HPDE6-E6E7 (cell line): ENCODE measurements around the gene SLC22A16.

Experiments
- DNase-seq: peaks from one replicate; pipeline ENCODE4 v3.0.0; 2011; ENCODE audit warnings: missing footprints; ENCODE audit errors: extremely low spot score

SLC22A16 gene

GRCh38 chr6:110448846-110449540, 27.4 kb downstream of the SLC22A16 start:
- no peak for DNase-seq

DNA sequence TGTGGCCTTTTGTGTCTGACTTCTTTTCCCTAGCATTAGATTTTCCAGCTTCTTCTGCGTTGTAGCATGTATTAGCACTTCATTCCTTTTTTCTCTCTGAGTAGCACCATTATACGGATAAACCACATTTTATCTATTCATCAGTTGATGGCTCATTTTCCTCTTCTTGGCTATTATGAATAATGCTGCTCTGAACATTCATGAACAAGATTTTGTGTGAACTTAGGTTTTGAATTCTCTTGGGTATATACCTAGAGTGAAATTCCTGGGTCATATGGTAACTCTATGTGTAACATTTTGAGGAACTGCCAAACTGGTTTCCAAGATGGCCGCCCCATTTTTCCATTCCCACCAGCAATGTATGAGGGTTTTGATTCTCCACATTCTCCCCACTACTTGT, 28.7 kb downstream of the SLC22A16 start:
- DNase-seq = no peak

DNA sequence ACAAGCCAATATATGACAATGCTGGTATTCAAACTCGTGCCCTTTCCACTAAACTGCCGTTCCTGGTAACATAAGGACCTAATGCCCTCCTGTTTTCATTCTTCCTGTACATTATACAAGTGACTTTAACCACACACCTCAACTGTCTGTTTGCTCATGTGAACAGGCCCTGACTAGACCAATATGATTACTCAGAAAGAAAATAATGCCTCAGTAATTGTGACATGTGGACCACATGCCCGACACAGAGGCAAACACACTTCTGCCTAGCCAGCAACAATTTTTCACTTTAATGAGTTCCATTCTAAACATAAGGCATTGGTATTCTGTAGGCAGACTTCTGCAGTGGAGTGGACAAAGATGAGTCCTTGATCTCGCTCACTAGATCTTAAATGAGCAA, 30.0 kb downstream of the SLC22A16 start:
- peak; percentile 81 for DNase-seq

GRCh38 chr6:110440026-110440425, 36.4 kb downstream of the SLC22A16 start:
- DNase-seq = no peak

GRCh38 chr6:110439356-110439755, 37.1 kb downstream of the SLC22A16 start:
- DNase-seq = no peak

GRCh38 chr6:110434961-110435602, 41.3 kb downstream of the SLC22A16 start:
- DNase-seq = no peak

DNA sequence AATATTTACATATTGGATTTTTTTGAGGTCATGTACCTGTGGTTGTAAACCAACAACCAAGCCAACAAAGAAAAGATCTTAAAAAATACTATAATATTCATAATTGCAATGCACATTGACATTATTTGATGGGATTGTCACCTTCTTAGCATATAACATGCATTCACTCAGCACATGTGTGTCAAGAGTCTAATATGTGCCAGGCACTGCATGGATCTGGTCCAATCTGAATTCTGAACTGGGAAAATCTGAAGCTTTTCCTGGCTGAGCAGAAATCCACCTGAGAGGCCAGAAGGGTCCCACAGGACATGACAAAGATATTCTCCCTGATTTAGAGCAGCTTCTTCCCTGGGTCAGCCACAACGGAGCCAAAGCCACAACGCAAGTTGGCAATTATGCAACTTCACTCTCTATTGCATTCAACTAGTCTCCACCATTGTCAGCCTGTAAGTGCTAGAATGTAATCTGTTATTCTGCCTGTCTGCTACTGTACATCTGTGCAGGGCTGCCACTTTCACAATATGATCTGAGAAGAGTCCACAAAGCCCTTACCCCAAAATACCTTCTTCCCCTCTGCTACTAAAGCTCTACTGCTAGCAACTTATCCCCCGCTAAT, 44.0 kb downstream of the SLC22A16 start:
- DNase-seq = no peak

DNA sequence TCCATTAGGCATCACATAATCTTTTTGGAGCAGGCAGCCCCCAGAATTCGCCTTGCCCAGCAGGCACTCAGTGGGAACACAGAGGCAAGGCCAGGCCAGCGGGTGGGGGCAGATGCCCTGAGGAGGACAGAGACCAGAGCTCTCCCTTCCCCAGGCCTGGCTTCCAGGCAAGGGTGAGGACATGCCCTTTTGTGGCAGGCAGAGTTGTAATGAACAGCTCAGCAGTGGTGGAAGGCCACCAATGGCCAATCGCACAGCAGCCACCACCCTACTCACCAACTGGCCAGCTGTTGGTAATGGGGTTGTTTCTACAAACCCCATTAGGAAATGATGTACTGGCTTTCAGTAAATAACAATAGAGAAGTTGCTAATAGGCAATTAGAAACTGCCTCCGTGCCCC, 45.7 kb downstream of the SLC22A16 start:
- DNase-seq = no peak

DNA sequence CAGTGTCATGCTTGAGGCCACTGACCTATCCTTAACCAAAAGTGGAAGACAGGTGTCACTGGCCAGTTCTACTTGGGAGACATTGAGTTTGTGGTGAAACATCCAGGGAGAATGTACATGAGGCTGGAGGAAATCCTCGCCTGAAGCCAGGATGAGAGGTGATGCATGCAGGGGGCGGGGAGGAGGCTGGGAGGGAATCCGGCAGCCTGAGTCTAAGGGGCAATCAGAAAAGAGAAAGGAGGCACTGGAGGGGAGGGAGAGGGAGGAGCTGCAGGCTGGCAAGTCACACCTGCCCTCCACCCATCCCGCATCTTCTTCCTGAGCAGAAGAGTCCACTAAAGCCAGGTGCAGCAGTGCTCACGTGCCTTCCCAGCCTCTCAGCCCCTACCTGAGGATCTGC, 46.2 kb downstream of the SLC22A16 start:
- no peak for DNase-seq

DNA sequence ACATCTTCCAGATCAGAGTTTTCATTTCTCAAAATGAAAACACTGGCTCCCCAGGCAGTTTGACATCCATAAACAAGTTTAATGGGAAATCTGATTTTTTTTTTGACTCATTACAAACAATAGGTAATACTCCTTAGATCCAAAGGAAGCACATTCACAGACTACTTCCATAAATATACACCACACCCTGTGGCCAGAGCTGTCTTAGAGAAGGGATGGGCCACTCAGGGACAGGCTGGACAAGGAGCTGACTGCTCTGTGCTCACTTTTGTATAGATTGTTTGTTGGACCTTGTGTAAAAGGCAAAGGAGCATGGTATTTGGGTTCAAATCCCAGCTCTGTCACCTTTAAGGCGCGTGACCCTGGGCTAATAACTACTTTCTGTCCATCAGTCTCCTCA, 48.3 kb downstream of the SLC22A16 start:
- DNase-seq = no peak

- DNase-seq = no peak
Measured at GRCh38 chr6:110425816-110426215, 50.6 kb downstream of the SLC22A16 start.

DNA sequence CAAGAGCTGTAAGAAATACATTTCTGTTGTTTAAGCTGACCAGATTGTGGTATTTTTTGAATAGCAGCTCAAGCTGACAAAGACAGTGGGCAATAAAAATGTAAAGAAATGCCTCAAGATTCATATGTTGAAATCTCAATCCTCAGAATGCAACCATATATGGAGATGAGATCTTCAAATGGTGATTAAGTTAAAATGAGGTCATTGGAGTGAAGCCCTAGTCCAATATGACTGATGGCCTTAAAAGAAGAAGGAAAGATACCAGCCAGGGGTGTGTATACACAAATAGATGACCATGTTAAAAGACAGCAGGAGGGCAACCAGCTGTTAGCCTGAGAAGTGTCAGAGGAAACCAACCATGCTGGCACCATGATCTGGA, 54.0 kb downstream of the SLC22A16 start:
- DNase-seq = no peak

DNA sequence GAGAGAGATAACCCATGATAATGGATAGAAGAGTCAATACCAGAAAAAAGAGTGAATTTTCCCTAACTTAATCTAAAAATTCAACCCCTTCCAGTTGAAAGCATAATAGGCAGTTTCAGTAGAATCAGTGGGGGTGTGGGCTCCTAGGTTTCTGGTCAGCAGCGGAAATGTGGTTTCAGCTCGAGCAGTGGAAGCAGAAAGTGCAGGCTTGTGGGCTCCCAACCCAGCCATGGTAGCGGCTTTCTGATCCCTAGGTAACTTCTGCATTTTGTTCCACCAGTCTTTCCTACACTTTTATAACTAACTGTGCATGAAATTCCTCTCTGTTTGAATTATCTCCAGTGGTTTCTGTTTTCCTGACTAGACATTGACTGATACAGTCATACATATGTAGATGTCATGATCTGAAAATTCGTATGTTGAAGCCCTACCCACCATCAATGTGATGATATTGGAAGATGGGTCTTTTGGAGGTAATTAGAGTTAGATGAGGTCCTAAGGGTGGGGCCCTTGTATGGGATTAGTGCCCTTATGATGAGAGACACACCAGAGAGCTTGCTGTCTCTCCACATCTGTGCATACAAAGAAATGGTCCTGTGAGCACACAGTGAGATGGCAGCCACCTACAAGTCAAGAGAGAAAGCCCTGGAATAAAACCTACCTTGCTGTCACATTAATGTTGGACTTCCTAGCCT, 54.5 kb downstream of the SLC22A16 start:
- no peak for DNase-seq

- no peak for DNase-seq
Measured at GRCh38 chr6:110419028-110419739, 57.2 kb downstream of the SLC22A16 start.

DNA sequence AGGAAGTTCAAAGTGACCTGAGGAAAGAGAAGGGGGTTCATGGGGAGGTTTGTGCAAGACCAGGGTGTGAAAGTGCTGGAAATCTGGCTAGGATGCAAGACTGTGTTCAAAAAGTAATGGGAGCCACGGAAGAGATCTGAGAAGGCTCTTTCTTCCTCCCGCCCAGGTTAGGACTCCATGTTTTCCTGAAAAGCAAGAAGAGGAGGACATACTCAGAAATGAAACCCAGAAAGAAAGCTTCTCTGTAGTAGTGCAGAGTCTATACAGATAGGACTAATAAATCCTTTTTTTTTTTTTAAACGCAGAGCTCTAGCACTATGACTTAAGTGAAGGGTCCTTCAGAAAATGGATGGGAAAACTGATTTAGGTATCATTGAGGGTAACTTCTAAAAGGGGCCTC, 57.8 kb downstream of the SLC22A16 start:
- DNase-seq = no peak

DNA sequence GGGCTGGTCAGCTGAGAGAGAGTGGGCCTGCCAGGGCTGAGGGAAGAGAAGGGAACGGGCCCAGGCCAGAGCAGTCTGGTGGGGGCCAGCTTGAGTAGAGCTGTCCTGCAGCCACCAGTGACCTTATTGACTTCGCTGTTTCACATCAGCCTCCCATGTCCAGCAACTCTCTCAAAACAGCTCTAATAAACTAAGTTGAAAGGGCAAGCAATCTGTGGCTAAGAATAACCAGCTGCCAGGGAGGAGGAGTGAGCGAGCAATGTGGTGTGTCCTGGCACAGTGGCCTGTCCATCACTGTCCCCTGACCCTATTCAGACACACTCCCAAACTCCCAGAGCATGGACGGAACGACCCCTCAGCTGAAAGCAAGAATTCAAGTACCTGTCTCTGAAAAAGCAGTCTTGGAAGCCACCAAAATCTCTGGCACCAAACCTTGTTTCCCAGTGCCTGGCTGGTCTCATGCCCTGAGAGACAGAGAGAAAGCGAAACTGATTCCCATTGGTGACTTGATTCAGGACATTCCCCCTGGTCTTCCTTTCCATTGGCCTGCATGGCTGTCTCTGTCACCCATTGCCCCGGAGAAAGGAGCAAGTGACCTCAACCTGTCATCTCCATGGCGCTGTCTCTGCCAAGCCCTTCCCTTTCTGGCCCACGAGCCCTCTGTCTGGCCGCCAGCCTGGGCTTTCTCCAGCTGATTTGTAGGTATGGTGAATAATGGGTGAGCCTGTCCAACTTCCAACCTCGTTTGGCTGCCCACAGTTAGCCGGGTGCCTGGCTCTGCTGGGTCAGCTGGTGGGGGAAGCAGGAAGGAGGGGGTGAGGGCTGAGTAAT, 61.1 kb downstream of the SLC22A16 start, which contains the start of gene DDO:
Gene DDO (minus strand): TSS at position 490 of the 831 bp plus-strand sequence. CDS start 2,113 bp downstream, outside the sequence.
- peak; percentile 48 for DNase-seq

GRCh38 chr6:110414669-110415068, 61.7 kb downstream of the SLC22A16 start:
- no peak for DNase-seq

DNA sequence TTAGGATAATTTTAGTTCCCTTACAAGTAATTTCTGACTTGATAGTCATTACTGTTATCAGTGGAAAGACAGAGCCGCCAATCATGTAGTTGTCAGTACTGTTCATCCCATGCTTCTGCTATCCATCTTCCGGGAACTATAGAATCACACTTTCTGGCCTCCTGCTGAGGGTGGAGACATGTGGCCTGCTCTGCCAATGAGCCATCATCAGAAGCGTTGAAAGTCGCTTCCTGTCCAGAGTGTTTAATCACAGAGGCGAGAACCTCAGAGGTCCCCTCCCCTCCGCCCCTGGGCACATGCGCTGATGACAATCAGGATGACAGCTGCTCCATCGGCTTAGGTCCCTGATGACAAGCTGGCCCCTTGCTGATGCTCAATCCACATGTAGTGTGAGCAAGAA, 64.1 kb downstream of the SLC22A16 start:
- no peak for DNase-seq

DNA sequence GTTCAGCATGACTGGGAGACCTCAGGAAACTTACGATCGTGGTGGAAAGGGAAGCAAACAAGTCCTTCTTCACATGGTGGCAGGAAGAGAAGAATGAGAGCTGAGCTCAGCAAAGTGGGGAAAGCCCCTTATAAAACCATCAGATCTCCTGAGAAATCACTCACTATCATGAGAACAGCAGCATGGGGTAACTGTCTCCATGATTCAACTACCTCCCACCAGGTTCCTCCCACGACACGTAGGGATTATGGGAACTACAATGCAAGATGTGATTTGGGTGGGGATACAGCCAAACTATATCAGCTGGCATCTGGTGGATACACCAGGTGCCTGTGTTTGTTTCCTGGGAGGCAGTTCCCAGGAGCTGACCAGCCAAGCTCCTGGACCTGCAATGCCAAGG, 65.9 kb downstream of the SLC22A16 start:
- no peak for DNase-seq

DNA sequence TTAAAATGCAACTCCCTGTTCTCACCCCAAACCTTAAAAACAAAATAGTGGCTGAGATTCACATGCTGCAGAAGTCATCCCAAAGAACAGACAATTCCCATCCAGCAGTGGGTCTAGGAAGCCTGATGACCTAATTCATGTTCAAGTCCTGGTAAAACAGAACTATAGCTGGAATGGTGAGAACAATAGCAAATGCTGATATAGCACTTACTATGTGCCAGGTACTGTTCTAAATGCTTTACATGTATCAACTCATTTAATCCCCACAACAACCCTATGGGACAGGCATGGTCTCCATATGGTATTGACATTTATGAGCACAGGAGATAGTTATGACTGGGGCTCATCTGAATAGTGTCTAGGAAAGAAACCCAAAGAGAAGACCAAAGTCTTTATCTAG, 66.6 kb downstream of the SLC22A16 start:
- no peak for DNase-seq

GRCh38 chr6:110408901-110409300, 67.5 kb downstream of the SLC22A16 start:
- DNase-seq = no peak
